Measurements from ENCODE around the gene EXD3.

The EXD3 gene

GRCh38 chr9:137375321-137376058 is 47.5 kb downstream of the EXD3 start:
- no peak for DNase-seq

- no peak for DNase-seq
Measured at GRCh38 chr9:137374131-137374845, 48.7 kb downstream of the EXD3 start.

GRCh38 chr9:137373611-137373980 is 49.4 kb downstream of the EXD3 start:
- no peak for DNase-seq

GRCh38 chr9:137372693-137373610 is 50.0 kb downstream of the EXD3 start:
- no peak for DNase-seq

- no peak for DNase-seq
Measured at GRCh38 chr9:137371946-137372651, 50.9 kb downstream of the EXD3 start.

GRCh38 chr9:137371521-137371941 is 51.4 kb downstream of the EXD3 start:
- DNase-seq: no peak

GRCh38 chr9:137370865-137371520 is 52.0 kb downstream of the EXD3 start:
- no peak for DNase-seq

GRCh38 chr9:137369911-137370764 is 52.8 kb downstream of the EXD3 start:
- DNase-seq: no peak

- no peak for DNase-seq
Measured at GRCh38 chr9:137369061-137369787, 53.7 kb downstream of the EXD3 start.

- no peak for DNase-seq
Measured at GRCh38 chr9:137368431-137369035, 54.4 kb downstream of the EXD3 start.

GRCh38 chr9:137367506-137368430 is 55.2 kb downstream of the EXD3 start:
- no peak for DNase-seq

- no peak for DNase-seq
Measured at GRCh38 chr9:137366891-137367381, 56.0 kb downstream of the EXD3 start.

- DNase-seq: no peak
Measured at GRCh38 chr9:137366445-137366810, 56.5 kb downstream of the EXD3 start.

- no peak for DNase-seq
Measured at GRCh38 chr9:137365552-137366444, 57.2 kb downstream of the EXD3 start.

- no peak for DNase-seq
Measured at GRCh38 chr9:137365056-137365455, 57.9 kb downstream of the EXD3 start.

GRCh38 chr9:137359850-137360249 is 63.1 kb downstream of the EXD3 start:
- no peak for DNase-seq

GRCh38 chr9:137358126-137358525 is 64.8 kb downstream of the EXD3 start:
- DNase-seq: no peak

- DNase-seq: no peak
Measured at GRCh38 chr9:137357166-137357565, 65.8 kb downstream of the EXD3 start.
